A549 (cell line): ENCODE measurements around the gene PLOD2. TPM values are rescaled to one million over a fixed set of nuclear protein-coding genes. Genes with fewer than 3 reads are reported as not detected.

Source experiments
- ATAC-seq, 2 experiments: fragments of 200-7000 bp in 1 of 2; fragments of >200 bp in 1 of 2; cut with Nextera tagmentation in 1 of 2; cut with Tn5 transposase in 1 of 2; 3 replicates each; pipeline versions ENCODE4 v1.8.0 to v1.9.1; 2018 to 2020; ENCODE audit warnings: mild to moderate bottlenecking in 1 of 2, moderate library complexity in 1 of 2
- CTCF ChIA-PET: fragments of 300-600 bp; sonication (Branson Sonifier 250); formaldehyde crosslinking; extraction: SDS; loops from one replicate; lab custom pipeline; 2021; ENCODE audit warnings: antibody characterized with exemption, inconsistent platforms; lab: Yijun Ruan, JAX
- POLR2A ChIA-PET: fragments of 350-600 bp; formaldehyde crosslinking; extraction: SDS; loops from one replicate; lab custom pipeline; 2021; ENCODE audit warnings: antibody characterized with exemption, inconsistent platforms; lab: Yijun Ruan, JAX
- DNase-seq, 2 experiments: peaks; one replicate each; pipeline versions ENCODE4 v3.0.0 to v3.0.0-alpha.2; 2011 to 2016; ENCODE audit warnings: low read depth in 1 of 2, low spot score in 1 of 2
- FAIRE-seq: peaks from 2 replicates; lab custom pipeline; 2011; peaks lifted over from hg19 to GRCh38; lab: Jason Lieb, UNC
- H3K27ac ChIP-seq, 2 experiments: fragments of >200 bp; sonication (Bioruptor Twin); formaldehyde crosslinking; 3 replicates each; pipeline ENCODE4 v1.5.1; 2016 to 2017
- H3K4me1 ChIP-seq: fragments of >200 bp; sonication (Bioruptor Twin); formaldehyde crosslinking; 3 replicates; pipeline ENCODE4 v1.6.1; 2016
- H3K4me2 ChIP-seq: fragments of >200 bp; sonication (Bioruptor Twin); formaldehyde crosslinking; 3 replicates; pipeline ENCODE4 v1.6.1; 2016
- H3K4me3 ChIP-seq: fragments of >200 bp; sonication (Bioruptor Twin); formaldehyde crosslinking; 3 replicates; pipeline ENCODE4 v1.5.1; 2016
- H3K9me3 ChIP-seq: fragments of >200 bp; sonication (Bioruptor Twin); formaldehyde crosslinking; 3 replicates; pipeline ENCODE4 v1.6.1; 2016
- BCL3 ChIP-seq: fragments of >200 bp; sonication (Bioruptor Twin); formaldehyde crosslinking; IDR thresholded peaks from 3 replicates; pipeline ENCODE4 v1.6.1; 2016
- CEBPB ChIP-seq, 2 experiments: fragments of >200 bp in 1 of 2; sonication (Bioruptor Twin) in 1 of 2; formaldehyde crosslinking in 1 of 2; IDR thresholded peaks; 2 replicates each; pipeline ENCODE4 v1.6.1; 2012 to 2016
- CHD2 ChIP-seq: fragments of 150-350 bp; IDR thresholded peaks from 2 replicates; pipeline ENCODE4 v1.6.1; 2014; ENCODE audit warnings: low read length; ENCODE audit not compliant: partially characterized antibody
- CTCF ChIP-seq: fragments of >200 bp; sonication (Bioruptor Twin); formaldehyde crosslinking; IDR thresholded peaks from 3 replicates; pipeline ENCODE4 v1.5.1; 2016
- ELK1 ChIP-seq: fragments of 150-350 bp; IDR thresholded peaks from 2 replicates; pipeline ENCODE4 v1.6.1; 2014; ENCODE audit warnings: low read depth, mild to moderate bottlenecking, low read length
- EP300 ChIP-seq, 2 experiments: fragments of >200 bp; sonication (Bioruptor Twin); formaldehyde crosslinking; IDR thresholded peaks; 2 replicates in 1 of 2; 3 replicates in 1 of 2; pipeline ENCODE4 v1.6.1; 2016 to 2017
- GATA3 ChIP-seq: IDR thresholded peaks from 2 replicates; pipeline ENCODE4 v1.6.1; 2012; ENCODE audit warnings: borderline replicate concordance
- HES2 ChIP-seq: fragments of >200 bp; sonication (Bioruptor Twin); formaldehyde crosslinking; IDR thresholded peaks from 2 replicates; pipeline ENCODE4 v1.6.1; 2016
- KDM1A ChIP-seq: fragments of 200-600 bp; sonication (generic); IDR thresholded peaks from 2 replicates; pipeline ENCODE4 v1.6.1; 2016; ENCODE audit warnings: low read depth, mild to moderate bottlenecking
- MAFK ChIP-seq: fragments of 450-650 bp; IDR thresholded peaks from 2 replicates; pipeline ENCODE4 v1.6.1; 2014; ENCODE audit not compliant: partially characterized antibody
- MAX ChIP-seq: IDR thresholded peaks from 2 replicates; pipeline ENCODE4 v1.6.1; 2012
- NFE2L2 ChIP-seq: fragments of 150-350 bp; conservative IDR thresholded peaks from 2 replicates; pipeline ENCODE4 v1.6.1; 2014; ENCODE audit warnings: low read length
- NR3C1 ChIP-seq: fragments of >200 bp; sonication (Bioruptor Twin); formaldehyde crosslinking; IDR thresholded peaks from 3 replicates; pipeline ENCODE4 v1.6.1; 2017
- PHF8 ChIP-seq: fragments of 200-600 bp; sonication (generic); IDR thresholded peaks from 2 replicates; pipeline ENCODE4 v1.6.1; 2016; ENCODE audit warnings: low read depth, mild to moderate bottlenecking, antibody characterized with exemption, moderate library complexity, borderline replicate concordance
- POLR2A ChIP-seq: IDR thresholded peaks from 2 replicates; pipeline ENCODE4 v1.6.1; 2012; ENCODE audit warnings: mild to moderate bottlenecking, low read length
- TFCP2L1 ChIP-seq: fragments of 250-450 bp; sonication (Bioruptor Pico); IDR thresholded peaks from 2 replicates; pipeline ENCODE4 v1.5.0; 2021; ENCODE audit warnings: mild to moderate bottlenecking
- ZC3H11A ChIP-seq: fragments of 450-650 bp; IDR thresholded peaks from 2 replicates; pipeline ENCODE4 v1.6.1; 2014; ENCODE audit warnings: antibody characterized with exemption, mild to moderate bottlenecking
- ZNF302 ChIP-seq: fragments of 250-450 bp; sonication (Bioruptor Pico); IDR thresholded peaks from 2 replicates; pipeline ENCODE4 v1.9.0; 2021; ENCODE audit warnings: inconsistent platforms, mild to moderate bottlenecking, moderate library complexity
- WGBS: methylation state at CpG from one replicate; pipeline ENCODE4 v1.1.6; 2017; ENCODE audit errors: missing lambda C conversion rate; 5-methylcytosine and 5-hydroxymethylcytosine counted together
- polyA plus RNA-seq, 4 experiments: library from polyadenylated mRNA; depleted of rRNA in 3 of 4; stranded (reverse); fragments of >200 nt; fragmentation: RNase III in 1 of 4; extraction: RNeasy Plus Mini Kit Qiagen cat#74134 plus additional on column Dnase treatment in 1 of 4; gene quantifications; 2 replicates in 3 of 4; 3 replicates in 1 of 4; pipeline ENCODE4 v1.2.3, GENCODE V29; 2011 to 2017
- TF ChIP-seq, protein P1 (sequence below): fragments of 450-650 bp; IDR thresholded peaks from 2 replicates; pipeline ENCODE4 v1.6.1; 2014; ENCODE audit warnings: antibody characterized with exemption
- TF ChIP-seq, protein P2 (sequence below): fragments of 250-450 bp; sonication (Bioruptor Pico); IDR thresholded peaks from 2 replicates; pipeline ENCODE4 v1.5.0; 2020; ENCODE audit warnings: low read depth, mild to moderate bottlenecking, moderate library complexity

The PLOD2 gene
- polyA plus RNA-seq, 2 of the 4 experiments (the other 2 are of a cell fraction): 159 to 174 TPM

DNA sequence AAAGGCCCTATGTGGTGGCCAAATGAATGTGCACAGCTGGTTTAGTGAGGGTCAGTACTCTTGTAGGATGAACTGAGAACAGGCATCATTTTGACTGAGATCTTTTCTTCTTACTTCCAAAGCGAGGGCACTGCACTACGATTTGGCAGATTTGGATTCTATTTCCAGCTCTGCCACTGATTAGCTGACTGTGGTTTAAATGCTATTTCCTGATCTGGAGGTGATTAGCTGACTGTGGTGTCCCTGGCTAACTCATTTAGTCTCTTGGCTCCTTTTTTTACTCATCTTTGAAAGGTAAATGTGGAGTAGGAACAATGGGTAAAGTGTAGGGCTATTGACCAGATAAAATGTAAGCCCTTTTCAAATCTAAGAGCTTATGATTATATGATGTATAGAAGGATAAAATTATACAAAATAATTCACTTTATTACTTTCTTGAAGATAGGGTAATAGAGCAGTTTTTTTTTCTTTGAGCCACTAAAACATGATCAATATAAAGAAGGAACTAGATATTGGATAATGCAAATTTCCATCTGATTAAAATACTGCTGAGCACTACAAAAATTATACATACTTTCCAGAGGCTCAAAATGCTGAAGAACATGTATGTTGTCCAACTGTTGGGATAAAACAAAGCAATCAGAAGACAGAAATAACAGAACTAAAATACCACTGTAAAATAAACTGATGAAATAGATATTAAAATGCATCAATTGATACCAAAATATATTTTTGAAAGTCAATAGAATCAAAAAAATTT lies 39.7 kb upstream of the PLOD2 start:
- 76% methylated on average over 2 of the region's 2 CpGs for WGBS
- no peak for DNase-seq
- H3K4me1 ChIP-seq: no peaks in the 10 kb centered on the region
- FAIRE-seq: no peak
- TF ChIP-seq MAFK: peak; percentile 52
- TF ChIP-seq MAX: no peak
- ATAC-seq: no peak
- no peak overlapping the region for H3K4me3 ChIP-seq
- POLR2A ChIA-PET: no interaction called here
- H3K4me2 ChIP-seq: no peak overlapping the region
- H3K27ac ChIP-seq: no peak overlapping the region
- no peaks in the 10 kb centered on the region for H3K9me3 ChIP-seq
- CTCF ChIA-PET: interaction anchor here (1.0 to 1.3 kb wide), 2 partner anchors 127 to 389 kb away, joined by 3 read pairs; no protein-coding TSS in a partner anchor

DNA sequence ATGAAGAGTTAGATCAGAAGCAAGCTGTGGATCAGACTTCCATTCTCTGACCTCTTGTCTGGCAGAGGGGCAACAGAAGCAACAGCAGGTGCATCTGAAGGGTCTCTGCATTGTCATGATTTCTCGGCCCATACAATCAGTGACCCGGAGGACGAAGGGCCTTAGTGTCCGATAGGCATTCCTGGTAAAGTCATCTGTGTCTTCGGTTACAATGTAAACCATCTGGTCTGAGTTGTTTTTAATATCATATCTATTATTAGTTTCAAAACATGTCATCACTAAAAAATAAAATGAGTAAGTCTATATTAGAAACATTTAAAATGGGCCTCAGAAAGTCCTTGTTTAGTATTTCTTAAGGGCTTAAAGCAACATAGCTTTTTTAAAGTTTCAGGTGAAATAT lies 38.8 kb upstream of the PLOD2 start:
- Histone ChIP-seq H3K4me1 (no peaks in the 10 kb centered on the region), H3K9me3 (no peaks in the 10 kb centered on the region), H3K27ac (no peak overlapping the region), H3K4me3 (no peak overlapping the region), H3K4me2 (no peak overlapping the region)
- ATAC-seq (no peak), FAIRE-seq (no peak), DNase-seq (no peak)
- WGBS: 92% methylated on average over 5 of the region's 5 CpGs
- TF ChIP-seq NFE2L2 (no peak), PHF8 (no peak), ZC3H11A (no peak), CEBPB (IDR thresholded peaks at IDR 0.05) (no peak), POLR2A (no peak), TFCP2L1 (CRISPR knock-in tag) (no peak), ZNF302 (CRISPR knock-in tag) (no peak), HES2 (no peak), MAFK (no peak), KDM1A (no peak), GATA3 (no peak), NR3C1 (no peak), BCL3 (no peak)
- TF ChIP-seq, protein P1, sequence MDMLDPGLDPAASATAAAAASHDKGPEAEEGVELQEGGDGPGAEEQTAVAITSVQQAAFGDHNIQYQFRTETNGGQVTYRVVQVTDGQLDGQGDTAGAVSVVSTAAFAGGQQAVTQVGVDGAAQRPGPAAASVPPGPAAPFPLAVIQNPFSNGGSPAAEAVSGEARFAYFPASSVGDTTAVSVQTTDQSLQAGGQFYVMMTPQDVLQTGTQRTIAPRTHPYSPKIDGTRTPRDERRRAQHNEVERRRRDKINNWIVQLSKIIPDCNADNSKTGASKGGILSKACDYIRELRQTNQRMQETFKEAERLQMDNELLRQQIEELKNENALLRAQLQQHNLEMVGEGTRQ: no peak
- TF ChIP-seq, protein P2, sequence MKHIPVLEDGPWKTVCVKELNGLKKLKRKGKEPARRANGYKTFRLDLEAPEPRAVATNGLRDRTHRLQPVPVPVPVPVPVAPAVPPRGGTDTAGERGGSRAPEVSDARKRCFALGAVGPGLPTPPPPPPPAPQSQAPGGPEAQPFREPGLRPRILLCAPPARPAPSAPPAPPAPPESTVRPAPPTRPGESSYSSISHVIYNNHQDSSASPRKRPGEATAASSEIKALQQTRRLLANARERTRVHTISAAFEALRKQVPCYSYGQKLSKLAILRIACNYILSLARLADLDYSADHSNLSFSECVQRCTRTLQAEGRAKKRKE (CRISPR knock-in tag): no peak
- ChIA-PET CTCF (interaction anchor here (1.3 kb wide), 1 partner anchor 127 kb away, joined by 3 read pairs; no protein-coding TSS in a partner anchor), POLR2A (no interaction called here)

- no peak for ATAC-seq
- no peak for DNase-seq
- no peak overlapping the region for H3K4me3 ChIP-seq
- POLR2A ChIA-PET: no interaction called here
- CTCF ChIA-PET: interaction anchor here (1.0 to 3.1 kb wide), 5 partner anchors 8 to 131 kb away, joined by 3 to 16 read pairs (median 3); no protein-coding TSS in a partner anchor
- H3K4me1 ChIP-seq: no peaks in the 10 kb centered on the region
- no peaks in the 10 kb centered on the region for H3K9me3 ChIP-seq
- no peak overlapping the region for H3K4me2 ChIP-seq
- FAIRE-seq: no peak
- WGBS: 95% methylated on average over 2 of the region's 2 CpGs
- H3K27ac ChIP-seq: no peak overlapping the region
- no peak for TF ChIP-seq CTCF
- no peak for TF ChIP-seq ELK1
- no peak for TF ChIP-seq EP300 (IDR thresholded peaks at IDR 0.05)
- no peak for TF ChIP-seq CHD2
These were observed 35.8 kb upstream of the PLOD2 start for GRCh38 chr3:146196789-146197188.
